Activated T-helper 1 cell treated with anti-CD3 and anti-CD28 coated beads, Interleukin-12 subunit alpha, Interleukin-12 subunit beta, Interleukin-2, Interleukin-4 antibody, amounts not matched to agents 30 ng/mL and 10 ng/mL and 1 ng/mL, durations not matched to agents 14 hours and 24 hours and 36 hours (primary cell): ENCODE results near the gene FBXW11. TPM values are rescaled to one million over a fixed set of nuclear protein-coding genes. Genes with fewer than 3 reads are reported as not detected.

Experiments
- DNase-seq: peaks from one replicate; pipeline ENCODE4 v3.0.0; 2021; ENCODE audit warnings: low spot score
- H3K27ac Mint-ChIP-seq: one replicate; pipeline ENCODE4 v1.8.0; 2021; ENCODE audit warnings: mild to moderate bottlenecking, mixed read lengths
- H3K27me3 Mint-ChIP-seq: one replicate; pipeline ENCODE4 v1.8.0; 2022; ENCODE audit warnings: mild to moderate bottlenecking, moderate library complexity, mixed read lengths; ENCODE audit not compliant: insufficient read depth
- H3K36me3 Mint-ChIP-seq: one replicate; pipeline ENCODE4 v1.8.0; 2021; ENCODE audit warnings: low read depth, mixed read lengths
- H3K4me1 Mint-ChIP-seq: one replicate; pipeline ENCODE4 v1.8.0; 2021; ENCODE audit warnings: low read depth, mixed read lengths
- H3K4me3 Mint-ChIP-seq: one replicate; pipeline ENCODE4 v1.8.0; 2021; ENCODE audit warnings: mild to moderate bottlenecking, moderate library complexity, mixed read lengths
- H3K9me3 Mint-ChIP-seq: one replicate; pipeline ENCODE4 v1.8.0; 2021; ENCODE audit warnings: mixed read lengths
- intact Hi-C: fragments of 100-400 bp; cut with micrococcal nuclease; formaldehyde crosslinking; loops from one replicate; pipeline ENCODE4 v1.15.1; 2024
- total RNA-seq: library from RNA; stranded (reverse); gene quantifications from 2 replicates; pipeline ENCODE4 v1.2.3, GENCODE V29; 2022

Gene FBXW11
- total RNA-seq, 1 donor from 2014 or later: 57.9 TPM

- peaks cover 8% of the 10 kb centered on the region for H3K4me1 Mint-ChIP-seq
- H3K36me3 Mint-ChIP-seq: peaks cover 3% of the 10 kb centered on the region
- H3K9me3 Mint-ChIP-seq: no peaks in the 10 kb centered on the region
- H3K4me3 Mint-ChIP-seq: no peak overlapping the region
- H3K27ac Mint-ChIP-seq: no peak overlapping the region
- intact Hi-C loops: no loop called here
- no peak for DNase-seq
- no peaks in the 10 kb centered on the region for H3K27me3 Mint-ChIP-seq
Measured at GRCh38 chr5:171858303-171858702, 148.1 kb downstream of the FBXW11 start.

- no peaks in the 10 kb centered on the region for H3K9me3 Mint-ChIP-seq
- intact Hi-C loops: no loop called here
Measured at GRCh38 chr5:171857489-171857876, 149.0 kb downstream of the FBXW11 start.

DNA sequence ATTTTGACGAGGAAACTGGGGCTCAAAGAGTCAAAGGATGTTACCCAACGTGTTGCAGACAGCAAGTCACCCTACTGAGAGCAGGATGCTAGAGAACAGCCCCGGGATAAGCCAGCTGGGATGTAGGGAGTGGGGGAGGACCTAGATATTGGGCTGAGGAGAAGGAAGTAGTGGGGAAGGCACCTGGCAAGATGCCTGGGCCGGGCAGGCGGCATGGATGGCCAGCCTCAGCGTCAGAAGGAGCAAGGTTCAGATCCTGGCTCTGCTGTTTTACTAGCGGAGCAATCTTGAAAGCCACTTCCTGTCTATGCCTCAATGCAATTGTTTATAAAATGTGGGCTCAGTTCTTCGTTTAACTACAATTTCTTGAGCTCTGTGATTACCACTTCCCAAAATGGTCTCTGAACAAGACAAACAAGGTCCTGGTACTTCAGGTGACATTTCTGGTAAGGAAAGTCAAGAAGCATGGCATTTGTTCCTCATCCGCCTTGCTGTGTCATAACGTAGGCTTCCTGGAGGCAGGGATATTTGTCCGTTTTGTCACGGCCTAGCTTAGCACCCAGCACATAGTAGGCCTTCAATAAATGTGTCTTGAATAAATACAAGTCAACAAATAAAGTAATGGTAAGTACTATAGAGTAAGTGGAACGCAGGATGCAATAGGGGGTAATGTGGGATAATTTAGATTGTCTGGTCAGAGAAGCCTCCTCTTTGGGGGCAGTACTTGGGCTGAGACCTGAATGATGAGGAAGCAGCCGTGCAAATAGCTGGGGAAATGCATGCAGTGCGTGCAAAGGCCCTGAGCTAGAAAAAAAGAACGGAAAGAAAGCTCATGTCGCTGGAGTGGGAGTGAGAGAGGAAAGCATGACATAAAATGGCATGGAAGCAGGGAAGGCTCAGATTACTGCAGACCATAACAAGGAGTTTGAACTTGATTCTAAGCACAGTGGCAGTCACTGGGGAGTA, 150.4 kb downstream of the FBXW11 start:
- intact Hi-C loops: no loop called here
- H3K4me1 Mint-ChIP-seq: peaks cover 8% of the 10 kb centered on the region
- no peak for DNase-seq
- no peak overlapping the region for H3K27ac Mint-ChIP-seq
- no peaks in the 10 kb centered on the region for H3K9me3 Mint-ChIP-seq
- H3K4me3 Mint-ChIP-seq: no peak overlapping the region
- H3K36me3 Mint-ChIP-seq: no peaks in the 10 kb centered on the region
- no peaks in the 10 kb centered on the region for H3K27me3 Mint-ChIP-seq

More at GRCh38 chr5:171857489-171857876, 149.0 kb downstream of the FBXW11 start:
- peaks cover 8% of the 10 kb centered on the region for H3K4me1 Mint-ChIP-seq
- no peak overlapping the region for H3K4me3 Mint-ChIP-seq
- no peaks in the 10 kb centered on the region for H3K27me3 Mint-ChIP-seq
- no peak overlapping the region for H3K27ac Mint-ChIP-seq
- no peaks in the 10 kb centered on the region for H3K36me3 Mint-ChIP-seq
- DNase-seq: no peak

DNA sequence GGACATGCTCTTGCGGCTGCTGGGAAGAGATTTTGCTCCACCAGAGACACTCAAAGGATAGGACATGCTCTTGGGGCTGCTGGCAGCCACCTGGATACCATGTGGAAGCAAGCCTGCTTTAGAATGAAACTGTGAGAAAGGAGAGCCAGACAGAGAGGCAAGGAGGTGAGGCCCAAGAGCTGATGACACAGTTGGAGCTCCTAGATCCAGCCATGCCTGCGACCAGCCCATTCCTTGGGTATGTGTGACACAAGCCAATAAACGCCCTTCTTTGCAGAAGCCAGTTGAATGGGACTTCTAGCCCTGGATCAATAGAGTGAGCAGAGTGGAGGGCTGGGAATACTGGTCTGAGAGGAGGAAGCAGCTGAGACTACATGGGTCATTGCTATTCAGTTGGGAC, 151.2 kb downstream of the FBXW11 start:
- H3K27ac Mint-ChIP-seq: no peak overlapping the region
- H3K9me3 Mint-ChIP-seq: no peaks in the 10 kb centered on the region
- no peak overlapping the region for H3K4me3 Mint-ChIP-seq
- intact Hi-C loops: no loop called here
- no peaks in the 10 kb centered on the region for H3K27me3 Mint-ChIP-seq
- H3K4me1 Mint-ChIP-seq: peaks cover 8% of the 10 kb centered on the region
- H3K36me3 Mint-ChIP-seq: no peaks in the 10 kb centered on the region
- DNase-seq: no peak

DNA sequence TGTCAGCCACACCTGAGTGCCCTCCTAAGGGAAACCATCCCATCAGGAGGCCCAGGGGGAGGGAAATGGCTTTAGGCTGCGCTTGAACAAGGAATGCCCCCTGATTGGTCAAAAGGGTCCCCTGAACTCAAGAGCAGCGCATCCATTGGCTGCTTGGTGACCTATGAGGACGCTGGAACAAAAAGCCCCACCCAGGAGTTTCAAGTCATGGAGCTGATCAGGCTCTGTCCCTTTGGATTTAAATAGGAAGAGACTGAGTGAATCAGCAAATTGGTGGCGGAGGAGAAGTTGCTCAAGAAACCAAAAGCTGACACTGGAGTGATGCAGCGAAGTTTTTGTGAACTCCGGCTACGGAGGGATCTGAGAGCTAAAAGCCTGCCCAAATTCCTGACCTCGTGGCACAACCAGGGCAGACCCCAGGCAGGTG, 154.2 kb downstream of the FBXW11 start:
- Mint-ChIP-seq H3K27ac (no peak overlapping the region), H3K9me3 (no peaks in the 10 kb centered on the region), H3K27me3 (no peaks in the 10 kb centered on the region), H3K4me3 (no peak overlapping the region), H3K4me1 (peaks cover 8% of the 10 kb centered on the region), H3K36me3 (no peaks in the 10 kb centered on the region)
- intact Hi-C loops: no loop called here
- no peak for DNase-seq

GRCh38 chr5:171851251-171851650, 155.2 kb downstream of the FBXW11 start:
- peaks cover 3% of the 10 kb centered on the region for H3K4me1 Mint-ChIP-seq
- H3K9me3 Mint-ChIP-seq: no peaks in the 10 kb centered on the region
- H3K27ac Mint-ChIP-seq: no peak overlapping the region
- no peak overlapping the region for H3K4me3 Mint-ChIP-seq
- H3K36me3 Mint-ChIP-seq: no peaks in the 10 kb centered on the region
- no peak for DNase-seq
- no peaks in the 10 kb centered on the region for H3K27me3 Mint-ChIP-seq
- intact Hi-C loops: no loop called here

- Mint-ChIP-seq H3K36me3 (no peaks in the 10 kb centered on the region), H3K4me1 (no peaks in the 10 kb centered on the region), H3K27me3 (no peaks in the 10 kb centered on the region), H3K27ac (no peak overlapping the region), H3K9me3 (no peaks in the 10 kb centered on the region), H3K4me3 (no peak overlapping the region)
- no peak for DNase-seq
- intact Hi-C loops: no loop called here
Measured at GRCh38 chr5:171850324-171850947, 156.0 kb downstream of the FBXW11 start.

- intact Hi-C loops: no loop called here
- no peaks in the 10 kb centered on the region for H3K36me3 Mint-ChIP-seq
- H3K27me3 Mint-ChIP-seq: no peaks in the 10 kb centered on the region
- no peaks in the 10 kb centered on the region for H3K9me3 Mint-ChIP-seq
- no peaks in the 10 kb centered on the region for H3K4me1 Mint-ChIP-seq
- H3K4me3 Mint-ChIP-seq: no peak overlapping the region
- H3K27ac Mint-ChIP-seq: no peak overlapping the region
- no peak for DNase-seq
Measured at GRCh38 chr5:171849585-171850323, 156.7 kb downstream of the FBXW11 start.

GRCh38 chr5:171848911-171849520, 157.4 kb downstream of the FBXW11 start:
- intact Hi-C loops: no loop called here
- Mint-ChIP-seq H3K4me3 (no peak overlapping the region), H3K36me3 (no peaks in the 10 kb centered on the region), H3K4me1 (no peaks in the 10 kb centered on the region), H3K9me3 (no peaks in the 10 kb centered on the region), H3K27me3 (no peaks in the 10 kb centered on the region), H3K27ac (no peak overlapping the region)
- no peak for DNase-seq

DNA sequence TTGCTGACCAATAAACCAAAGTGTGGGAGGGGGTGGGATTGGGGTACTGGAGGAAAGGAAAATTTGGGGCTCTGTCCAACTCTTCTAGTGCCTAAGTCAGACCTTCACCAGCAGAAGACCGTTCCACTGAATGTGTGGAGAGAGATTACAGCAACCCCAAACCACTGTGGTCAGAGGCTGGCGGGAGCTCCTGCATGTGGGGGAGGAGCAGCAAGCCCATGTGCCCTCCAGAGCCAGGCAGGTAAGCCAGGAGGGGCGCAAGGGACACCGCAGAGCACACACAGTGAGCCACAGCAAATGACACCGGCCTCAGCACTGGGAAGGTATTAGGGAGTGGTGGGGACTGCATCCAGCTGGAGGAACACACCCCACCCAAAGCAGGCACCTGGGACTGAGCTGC, 158.0 kb downstream of the FBXW11 start:
- Mint-ChIP-seq H3K4me1 (no peaks in the 10 kb centered on the region), H3K9me3 (no peaks in the 10 kb centered on the region), H3K27me3 (no peaks in the 10 kb centered on the region), H3K27ac (no peak overlapping the region), H3K36me3 (no peaks in the 10 kb centered on the region), H3K4me3 (no peak overlapping the region)
- DNase-seq: no peak
- intact Hi-C loops: no loop called here

DNA sequence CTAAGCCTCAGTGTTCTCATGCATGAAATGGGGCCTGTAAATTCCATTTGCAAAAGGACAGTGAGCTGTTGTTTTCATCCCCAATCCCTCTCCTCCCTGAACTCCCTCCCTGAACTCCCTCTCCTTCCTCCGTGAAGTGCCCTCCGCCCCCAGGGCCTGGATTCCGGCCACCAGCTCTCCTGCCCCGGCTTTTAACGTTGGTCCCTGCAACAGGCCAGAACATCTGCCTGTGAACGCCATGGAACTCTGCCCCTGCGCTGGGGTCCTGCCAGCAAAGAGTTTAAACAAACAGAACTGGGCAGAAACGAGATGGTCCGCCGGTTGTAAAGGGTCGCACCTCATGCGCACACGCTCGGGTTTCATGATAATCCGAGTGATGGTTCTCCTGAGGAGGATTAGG, 158.4 kb downstream of the FBXW11 start:
- Mint-ChIP-seq H3K27me3 (no peaks in the 10 kb centered on the region), H3K9me3 (no peaks in the 10 kb centered on the region), H3K4me3 (no peak overlapping the region), H3K27ac (no peak overlapping the region), H3K36me3 (no peaks in the 10 kb centered on the region), H3K4me1 (no peaks in the 10 kb centered on the region)
- no peak for DNase-seq
- intact Hi-C loops: no loop called here

GRCh38 chr5:171847026-171847425, 159.4 kb downstream of the FBXW11 start:
- intact Hi-C loops: no loop called here
- Mint-ChIP-seq H3K4me1 (no peaks in the 10 kb centered on the region), H3K36me3 (no peaks in the 10 kb centered on the region)

More at GRCh38 chr5:171847026-171847425, 159.4 kb downstream of the FBXW11 start:
- Mint-ChIP-seq H3K27ac (no peak overlapping the region), H3K27me3 (no peaks in the 10 kb centered on the region), H3K4me3 (no peak overlapping the region), H3K9me3 (no peaks in the 10 kb centered on the region)
- no peak for DNase-seq
